ENCODE data around the gene CCL18.
"Not testable (repeated sequence)": the region's sequence is repeated elsewhere in the genome, so short reads cannot be mapped to it uniquely, and the experiment has no call there.

CCL18 gene

GRCh38 chr17:36063786-36064541 is at the start of gene CCL18:
CCL18 (plus strand) TSS chr17:36064272; CDS start chr17:36064343, 71 bp downstream.
- FAIRE-seq: no peak

GRCh38 chr17:36014946-36015345 is 49.1 kb upstream of the CCL18 start:
- FAIRE-seq: no peak

GRCh38 chr17:36015895-36016294 is 48.2 kb upstream of the CCL18 start:
- not testable (repeated sequence) for FAIRE-seq

GRCh38 chr17:36016555-36016954 is 47.5 kb upstream of the CCL18 start:
- FAIRE-seq: no peak

- no peak for FAIRE-seq
Measured at GRCh38 chr17:36017799-36018198, 46.3 kb upstream of the CCL18 start, which contains the start of gene CCL23. CCL23 (minus strand) TSS chr17:36017972; CDS start chr17:36017897, 75 bp downstream.

- FAIRE-seq: no peak
Measured at GRCh38 chr17:36019423-36019822, 44.6 kb upstream of the CCL18 start.

GRCh38 chr17:36024106-36024869 is 39.8 kb upstream of the CCL18 start:
- no peak for FAIRE-seq

GRCh38 chr17:36027761-36028160 is 36.3 kb upstream of the CCL18 start:
- FAIRE-seq: no peak

GRCh38 chr17:36030956-36031355 is 33.1 kb upstream of the CCL18 start:
- FAIRE-seq: no peak

- FAIRE-seq: no peak
Measured at GRCh38 chr17:36034127-36034526, 29.9 kb upstream of the CCL18 start.

GRCh38 chr17:36036235-36036634 is 27.8 kb upstream of the CCL18 start:
- FAIRE-seq: no peak

GRCh38 chr17:36048066-36048465 is 16.0 kb upstream of the CCL18 start:
- no peak for FAIRE-seq

- FAIRE-seq: no peak
Measured at GRCh38 chr17:36049643-36050042, 14.4 kb upstream of the CCL18 start.

GRCh38 chr17:36055171-36055570 is 8.9 kb upstream of the CCL18 start:
- FAIRE-seq: no peak

GRCh38 chr17:36055921-36056520 is 8.1 kb upstream of the CCL18 start:
- no peak for FAIRE-seq

- no peak for FAIRE-seq
Measured at GRCh38 chr17:36057911-36058310, 6.2 kb upstream of the CCL18 start.

GRCh38 chr17:36059406-36059805 is 4.7 kb upstream of the CCL18 start:
- FAIRE-seq: no peak

GRCh38 chr17:36060816-36061215 is 3.3 kb upstream of the CCL18 start:
- no peak for FAIRE-seq

- no peak for FAIRE-seq
Measured at GRCh38 chr17:36066365-36066985, 2.4 kb downstream of the CCL18 start.

- no peak for FAIRE-seq
Measured at GRCh38 chr17:36068524-36068923, 4.5 kb downstream of the CCL18 start.

- FAIRE-seq: no peak
Measured at GRCh38 chr17:36069136-36069535, 5.1 kb downstream of the CCL18 start.

GRCh38 chr17:36070427-36070826 is 6.4 kb downstream of the CCL18 start:
- FAIRE-seq: no peak

GRCh38 chr17:36071751-36072150 is 7.7 kb downstream of the CCL18 start:
- FAIRE-seq: no peak
